Upper lobe of left lung (tissue), 6 donors: ENCODE results near the gene SASH3. TPM values are rescaled to one million over a fixed set of nuclear protein-coding genes. Genes with fewer than 3 reads are reported as not detected.

ENCODE experiments used
- ATAC-seq, 2 donors: fragments of 200-7000 bp; cut with Tn5 transposase; one replicate each; pipeline ENCODE4 v1.9.1; 2022; ENCODE audit warnings: mild to moderate bottlenecking in 2 of 2, moderate library complexity in 2 of 2; ENCODE audit not compliant: low FRiP score in 2 of 2
- DNase-seq, 2 donors: peaks; one replicate each; pipeline ENCODE4 v3.0.0-alpha.2; 2019 to 2020
- H3K27ac ChIP-seq, 4 donors: fragments of 200-600 bp; sonication (generic); one replicate each; pipeline ENCODE4 v1.5.1; 2016 to 2019
- H3K27me3 ChIP-seq, 4 donors: fragments of 200-600 bp; sonication (generic); one replicate each; pipeline ENCODE4 v1.5.1; 2017 to 2019
- H3K36me3 ChIP-seq, 4 donors: fragments of 200-600 bp; sonication (generic); one replicate each; pipeline ENCODE4 v1.5.1; 2016 to 2019
- H3K4me1 ChIP-seq, 4 donors: fragments of 200-600 bp; sonication (generic); one replicate each; pipeline ENCODE4 v1.5.1; 2018 to 2019
- H3K4me3 ChIP-seq, 4 donors: fragments of 200-600 bp; sonication (generic); one replicate each; pipeline ENCODE4 v1.5.1; 2017 to 2019; ENCODE audit warnings: mild to moderate bottlenecking in 2 of 4, moderate library complexity in 1 of 4
- H3K9me3 ChIP-seq, 4 donors: fragments of 200-600 bp; sonication (generic); one replicate each; pipeline ENCODE4 v1.5.1; 2018 to 2019
- EP300 ChIP-seq, 4 donors: sonication (generic); formaldehyde crosslinking; IDR thresholded peaks; one replicate each; pipeline ENCODE4 v1.5.1; 2017; ENCODE audit warnings: antibody characterized with exemption in 4 of 4, control low read depth in 2 of 4
- POLR2A ChIP-seq, 4 donors: fragments of 450-650 bp; IDR thresholded peaks; one replicate each; pipeline ENCODE4 v1.5.1; 2016 to 2017; ENCODE audit warnings: antibody characterized with exemption in 4 of 4, mild to moderate bottlenecking in 2 of 4
- POLR2AphosphoS5 ChIP-seq, 2 donors: sonication (generic); formaldehyde crosslinking; IDR thresholded peaks; one replicate each; pipeline ENCODE4 v1.5.1; 2017; ENCODE audit warnings: antibody characterized with exemption in 2 of 2
- WGBS, 2 donors: methylation state at CpG; one replicate each; pipeline ENCODE4 v1.1.5; 2017 to 2018; 5-methylcytosine and 5-hydroxymethylcytosine counted together
- total RNA-seq, 6 donors: library from RNA; depleted of rRNA in 4 of 6; stranded (reverse); fragments of >200 nt in 4 of 6; gene quantifications; one replicate each; pipeline versions ENCODE4 v1.1.0 to v1.2.1, GENCODE V29; 2016 to 2021
- TF ChIP-seq, protein P1 (sequence below), 6 experiments: fragments of 450-650 bp in 4 of 6; fragments of 200-600 bp in 2 of 6; sonication (generic) in 2 of 6; IDR thresholded peaks; one replicate each; pipeline ENCODE4 v1.5.1; 2016 to 2019; ENCODE audit warnings: antibody characterized with exemption in 6 of 6
- donor health status: DM: no; HTN: no; CAD: no; lungs with moderate emphysema.
- donor health status: DM: no; HTN: yes; CAD: no; lungs with severe emphysema.

The SASH3 gene
- total RNA-seq, 6 donors from 2014 or later, result 21.5 to 60.3 (median 37.9) TPM

DNA sequence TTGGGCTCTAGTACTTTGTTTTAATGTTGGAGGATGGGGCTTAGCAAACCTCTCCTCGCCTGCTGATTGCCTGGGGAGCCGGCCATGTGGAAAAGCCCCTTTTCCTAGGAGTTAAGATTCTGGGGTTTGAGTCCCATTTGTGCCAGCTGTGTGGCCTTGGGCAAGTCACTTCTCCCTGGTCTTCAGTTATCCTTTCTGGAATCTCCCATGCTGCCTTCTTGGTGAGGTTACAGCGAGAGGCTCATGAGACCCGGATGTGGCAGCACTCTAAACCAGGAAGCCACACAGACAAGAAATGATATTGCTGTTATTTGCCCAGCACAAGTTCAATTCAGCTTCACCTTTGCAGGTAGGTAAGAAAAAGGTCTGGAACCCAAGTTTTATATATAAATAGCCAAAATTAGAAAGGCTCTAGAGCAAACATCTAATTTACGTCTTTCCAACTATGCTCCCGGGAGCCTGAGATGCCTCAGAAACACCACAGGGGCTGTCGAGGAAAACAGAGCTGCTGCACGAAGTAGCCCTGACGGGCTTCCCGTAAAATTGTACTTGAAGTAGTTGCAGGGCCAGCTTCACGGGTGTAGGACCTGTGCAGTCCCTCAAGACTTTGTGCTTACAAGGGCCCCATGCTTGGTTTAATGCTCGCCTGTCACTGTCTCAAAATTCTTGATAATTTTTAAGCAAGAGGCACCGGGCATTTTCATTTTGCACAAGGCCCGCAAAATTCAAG is 8.3 kb upstream of the SASH3 start:
- DNase-seq (no peak), ATAC-seq (no peak)
- no peaks in the 10 kb centered on the region for H3K4me1 ChIP-seq
- peak overlapping the region in 1 of 4 donors; percentile 48 for H3K27ac ChIP-seq
- H3K36me3 ChIP-seq, result no peaks in the 10 kb centered on the region
- H3K9me3 ChIP-seq, result no peaks in the 10 kb centered on the region
- H3K27me3 ChIP-seq, result no peaks in the 10 kb centered on the region
- 68 to 83% methylated on average over 10 to 14 of the region's 14 CpGs for WGBS, 2 donors
- TF ChIP-seq POLR2A (IDR thresholded peaks at IDR 0.05) (no peak), POLR2AphosphoS5 (IDR thresholded peaks at IDR 0.05) (no peak), EP300 (IDR thresholded peaks at IDR 0.05) (no peak)
- TF ChIP-seq, protein P1, sequence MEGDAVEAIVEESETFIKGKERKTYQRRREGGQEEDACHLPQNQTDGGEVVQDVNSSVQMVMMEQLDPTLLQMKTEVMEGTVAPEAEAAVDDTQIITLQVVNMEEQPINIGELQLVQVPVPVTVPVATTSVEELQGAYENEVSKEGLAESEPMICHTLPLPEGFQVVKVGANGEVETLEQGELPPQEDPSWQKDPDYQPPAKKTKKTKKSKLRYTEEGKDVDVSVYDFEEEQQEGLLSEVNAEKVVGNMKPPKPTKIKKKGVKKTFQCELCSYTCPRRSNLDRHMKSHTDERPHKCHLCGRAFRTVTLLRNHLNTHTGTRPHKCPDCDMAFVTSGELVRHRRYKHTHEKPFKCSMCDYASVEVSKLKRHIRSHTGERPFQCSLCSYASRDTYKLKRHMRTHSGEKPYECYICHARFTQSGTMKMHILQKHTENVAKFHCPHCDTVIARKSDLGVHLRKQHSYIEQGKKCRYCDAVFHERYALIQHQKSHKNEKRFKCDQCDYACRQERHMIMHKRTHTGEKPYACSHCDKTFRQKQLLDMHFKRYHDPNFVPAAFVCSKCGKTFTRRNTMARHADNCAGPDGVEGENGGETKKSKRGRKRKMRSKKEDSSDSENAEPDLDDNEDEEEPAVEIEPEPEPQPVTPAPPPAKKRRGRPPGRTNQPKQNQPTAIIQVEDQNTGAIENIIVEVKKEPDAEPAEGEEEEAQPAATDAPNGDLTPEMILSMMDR (IDR thresholded peaks at IDR 0.05), result no peak
- no peak overlapping the region for H3K4me3 ChIP-seq

DNA sequence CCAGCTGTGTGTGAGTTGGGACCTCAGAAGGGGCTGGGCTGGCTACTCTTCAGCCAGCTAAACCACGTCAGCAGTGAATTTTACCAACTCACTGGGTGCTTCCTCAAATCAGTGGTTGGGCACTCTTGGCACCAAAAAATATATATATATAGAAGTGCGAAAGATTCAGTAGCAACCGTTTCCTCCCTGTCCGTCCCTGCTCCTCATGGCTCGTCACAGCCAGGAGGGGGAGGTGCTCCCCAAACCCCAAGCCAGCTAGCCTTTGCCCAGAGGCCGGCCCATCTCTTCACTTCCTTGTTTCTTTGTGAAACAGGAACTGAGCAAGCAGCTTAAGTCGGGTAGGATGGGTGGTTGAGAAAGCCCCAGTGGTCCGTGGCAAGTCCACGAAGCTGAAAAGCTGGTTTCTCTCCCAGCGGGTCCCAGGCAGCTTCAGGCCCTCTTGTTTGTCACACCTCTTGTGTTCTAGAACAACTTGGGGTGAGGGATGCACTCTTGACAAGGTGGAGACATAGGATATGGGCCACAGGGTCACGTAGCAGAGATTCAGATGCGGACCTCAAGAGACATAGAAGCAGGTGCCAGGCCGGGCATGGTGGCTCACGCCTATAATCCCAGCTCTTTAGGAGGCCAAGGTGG is 6.8 kb upstream of the SASH3 start:
- no peaks in the 10 kb centered on the region for H3K36me3 ChIP-seq
- no peak overlapping the region for H3K4me3 ChIP-seq
- TF ChIP-seq POLR2A (IDR thresholded peaks at IDR 0.05), result peak in 1 of 4 donors; percentile 46
- TF ChIP-seq EP300 (IDR thresholded peaks at IDR 0.05), result no peak
- TF ChIP-seq POLR2AphosphoS5 (IDR thresholded peaks at IDR 0.05), result peak; percentile 20 to 28
- TF ChIP-seq, protein P1 (IDR thresholded peaks at IDR 0.05), result no peak
- H3K27ac ChIP-seq, result peak overlapping the region; percentile 58 to 83 (median 75)
- peak; percentile 56 to 87 for ATAC-seq
- no peaks in the 10 kb centered on the region for H3K9me3 ChIP-seq
- peaks cover 0 to 3% (median 0%) of the 10 kb centered on the region in 4 donors for H3K4me1 ChIP-seq
- H3K27me3 ChIP-seq, result no peaks in the 10 kb centered on the region
- peak in 1 of 2 donors; percentile 77 for DNase-seq
- 64 to 75% methylated on average over 4 to 14 of the region's 14 CpGs for WGBS, 2 donors

GRCh38 chrX:129773649-129774458 is 5.9 kb upstream of the SASH3 start:
- Histone ChIP-seq H3K4me3 (no peak overlapping the region), H3K27ac (peak overlapping the region; percentile 17 to 83 (median 75)), H3K4me1 (peaks cover 0 to 6% (median 2%) of the 10 kb centered on the region in 4 donors), H3K9me3 (no peaks in the 10 kb centered on the region), H3K36me3 (no peaks in the 10 kb centered on the region), H3K27me3 (no peaks in the 10 kb centered on the region)
- ATAC-seq (no peak), DNase-seq (no peak)
- WGBS, 2 donors, result 73 to 75% methylated on average over 4 of the region's 4 CpGs
- TF ChIP-seq POLR2AphosphoS5 (IDR thresholded peaks at IDR 0.05), result no peak
- TF ChIP-seq, protein P1 (IDR thresholded peaks at IDR 0.05), result no peak
- TF ChIP-seq POLR2A (IDR thresholded peaks at IDR 0.05), result no peak
- no peak for TF ChIP-seq EP300 (IDR thresholded peaks at IDR 0.05)

GRCh38 chrX:129777218-129778030 is 2.3 kb upstream of the SASH3 start:
- peak overlapping the region; percentile 78 to 88 (median 82) for H3K27ac ChIP-seq
- TF ChIP-seq POLR2A (IDR thresholded peaks at IDR 0.05) (peak in 1 of 4 donors; percentile 58), POLR2AphosphoS5 (IDR thresholded peaks at IDR 0.05) (peak; percentile 13 to 57)
- TF ChIP-seq, protein P1 (IDR thresholded peaks at IDR 0.05), result no peak
- peaks cover 0 to 6% (median 2%) of the 10 kb centered on the region in 4 donors for H3K4me1 ChIP-seq
- DNase-seq (peak; percentile 75 to 86), ATAC-seq (peak; percentile 28 to 64)
- no peaks in the 10 kb centered on the region for H3K9me3 ChIP-seq
- H3K36me3 ChIP-seq, result no peaks in the 10 kb centered on the region
- H3K4me3 ChIP-seq, result peak overlapping the region in 2 of 4 donors; percentile 20 to 23
- H3K27me3 ChIP-seq, result no peaks in the 10 kb centered on the region
- WGBS, 2 donors, result 21 to 63% methylated on average over 13 to 29 of the region's 30 CpGs
